Erythroblast (primary cell): ENCODE results near the gene ADD3.

ENCODE experiments used
- DNase-seq, 2 experiments: peaks; one replicate each; lab custom pipeline; 2025; lab: John Stamatoyannopoulos, UW
- GATA1 ChIP-seq: IDR thresholded peaks from 2 replicates; pipeline ENCODE4 v1.6.1; 2011; ENCODE audit warnings: low read depth, mild to moderate bottlenecking, control low read depth, low read length, moderate library complexity
- POLR2A ChIP-seq: IDR thresholded peaks from 2 replicates; pipeline ENCODE4 v1.6.1; 2011; ENCODE audit warnings: mild to moderate bottlenecking, low read length

The ADD3 gene

GRCh38 chr10:110017052-110017451, 9.3 kb downstream of the ADD3 start:
- no peak for DNase-seq
- TF ChIP-seq POLR2A (no peak), GATA1 (no peak)

GRCh38 chr10:110017907-110018306, 10.1 kb downstream of the ADD3 start:
- no peak for TF ChIP-seq GATA1
- TF ChIP-seq POLR2A: no peak

GRCh38 chr10:110020265-110020664, 12.5 kb downstream of the ADD3 start:
- no peak for DNase-seq
- TF ChIP-seq GATA1 (no peak), POLR2A (no peak)

More at GRCh38 chr10:110017907-110018306, 10.1 kb downstream of the ADD3 start:
- no peak for DNase-seq

GRCh38 chr10:110022716-110023504, 15.1 kb downstream of the ADD3 start:
- DNase-seq: no peak

GRCh38 chr10:110023785-110024465, 16.1 kb downstream of the ADD3 start:
- no peak for DNase-seq
- TF ChIP-seq GATA1 (no peak), POLR2A (no peak)

More at GRCh38 chr10:110022716-110023504, 15.1 kb downstream of the ADD3 start:
- no peak for TF ChIP-seq GATA1

- DNase-seq: no peak
- TF ChIP-seq POLR2A (no peak), GATA1 (no peak)
Observed at GRCh38 chr10:110029450-110029849, 21.7 kb downstream of the ADD3 start.

DNA sequence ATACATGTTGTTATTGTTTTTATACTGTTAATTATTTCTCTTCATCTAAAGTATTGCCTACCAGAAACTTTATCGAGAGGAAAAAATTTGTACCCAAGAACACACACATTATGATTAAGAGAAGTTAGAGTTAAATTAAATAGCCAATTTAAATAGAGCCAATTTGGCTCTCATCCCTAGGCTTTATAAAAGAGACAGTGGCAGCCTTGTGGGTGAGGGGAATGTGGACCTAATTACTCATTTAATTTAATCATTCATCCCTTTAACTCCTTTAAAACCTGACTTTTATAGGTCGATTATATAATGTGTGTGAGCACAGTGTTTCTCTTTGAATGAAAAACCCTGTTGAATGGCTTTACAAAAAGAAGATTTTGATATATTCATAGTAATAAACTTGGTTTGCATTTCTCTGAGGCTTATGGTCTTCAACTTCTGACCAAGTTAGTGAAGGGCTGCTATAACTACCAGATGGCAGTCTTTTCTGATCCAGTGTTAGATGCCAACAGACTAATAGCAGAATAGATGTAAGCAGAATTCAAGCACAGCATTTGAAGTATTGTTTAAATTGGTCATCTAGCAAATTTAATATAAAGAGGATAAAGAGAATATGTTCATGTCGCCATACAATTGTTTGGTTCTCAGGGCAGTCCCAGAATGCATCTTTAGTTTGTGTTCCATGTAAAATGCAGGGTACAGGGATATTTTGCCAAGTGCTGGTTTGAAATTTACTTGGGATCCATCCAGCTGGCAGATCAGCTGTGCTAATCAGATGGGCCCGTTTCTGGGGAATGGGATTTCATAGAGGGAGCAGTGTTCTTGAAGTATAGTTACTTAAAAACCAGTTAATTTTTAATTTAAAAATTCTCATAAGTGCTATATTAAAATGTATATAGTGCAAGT, 25.3 kb downstream of the ADD3 start:
- no peak for TF ChIP-seq POLR2A
- no peak for TF ChIP-seq GATA1
- no peak for DNase-seq

DNA sequence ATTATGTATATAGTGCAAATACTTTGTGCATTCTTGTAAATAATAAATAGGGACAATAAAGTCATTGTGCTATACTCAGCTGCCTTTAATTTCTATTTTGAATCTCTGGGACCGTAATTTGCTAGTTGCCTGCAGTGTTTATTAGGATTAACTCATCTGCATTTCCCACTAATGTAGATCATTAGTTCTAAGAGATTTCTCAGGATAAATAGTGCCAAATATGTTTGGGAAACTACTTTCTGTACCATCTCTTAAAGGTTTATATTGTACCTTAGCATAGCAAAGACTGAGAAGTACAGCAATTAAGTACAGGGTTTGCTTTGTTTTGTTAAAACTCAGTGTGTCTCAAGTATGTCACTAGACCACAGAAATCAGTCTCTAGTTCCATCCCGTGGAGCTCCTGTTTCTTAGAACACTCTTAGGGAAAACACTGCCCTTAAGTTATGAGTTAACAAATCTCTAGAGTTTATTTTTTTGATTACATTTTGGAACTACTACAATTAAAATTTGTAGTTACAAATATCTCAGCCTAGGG, 26.0 kb downstream of the ADD3 start:
- no peak for DNase-seq
- TF ChIP-seq GATA1 (no peak), POLR2A (no peak)

DNA sequence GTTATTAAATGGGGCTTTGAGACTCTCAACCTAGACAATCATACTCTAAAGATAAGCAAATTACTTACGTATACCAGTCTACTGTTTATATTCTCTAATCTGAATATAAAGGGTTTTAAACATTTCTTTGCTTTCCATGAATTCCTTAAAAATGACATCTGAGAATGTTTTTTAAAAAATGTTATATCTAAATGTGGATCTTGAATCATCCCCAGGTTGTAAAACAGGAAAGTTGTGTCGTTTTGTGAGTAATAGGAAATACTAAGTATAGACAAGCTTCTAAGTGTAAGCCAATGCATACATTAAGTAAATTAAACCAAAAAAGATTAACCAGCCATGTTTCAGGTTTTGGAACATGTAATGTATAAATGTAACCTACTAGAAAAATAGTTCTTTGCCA, 26.8 kb downstream of the ADD3 start:
- TF ChIP-seq GATA1 (no peak), POLR2A (no peak)

GRCh38 chr10:110035070-110035921, 27.5 kb downstream of the ADD3 start:
- no peak for TF ChIP-seq POLR2A
- no peak for TF ChIP-seq GATA1
- peak in 1 of 2 experiments; percentile 9 for DNase-seq

More for the DNA sequence above, 26.8 kb downstream of the ADD3 start:
- no peak for DNase-seq

DNA sequence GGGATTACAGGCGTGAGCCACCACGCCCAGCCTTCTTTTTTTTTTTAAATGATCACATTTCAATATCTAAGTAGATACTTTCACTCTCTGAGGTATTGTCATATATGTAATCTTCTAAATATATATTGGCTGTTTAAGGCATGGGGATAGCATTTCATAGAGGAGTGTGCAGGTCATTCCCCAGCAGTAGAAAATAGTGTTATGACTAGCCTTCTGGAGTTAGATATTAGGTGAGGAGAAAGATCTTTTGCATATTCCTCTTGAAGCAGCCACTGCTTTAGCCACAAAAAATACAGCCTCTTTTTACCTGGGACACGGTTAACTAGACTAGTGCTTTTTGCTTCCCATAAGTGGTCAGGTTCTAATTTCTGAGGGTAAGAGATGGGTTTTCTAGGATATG, 28.9 kb downstream of the ADD3 start:
- TF ChIP-seq GATA1: no peak
- no peak for TF ChIP-seq POLR2A
- DNase-seq: no peak

DNA sequence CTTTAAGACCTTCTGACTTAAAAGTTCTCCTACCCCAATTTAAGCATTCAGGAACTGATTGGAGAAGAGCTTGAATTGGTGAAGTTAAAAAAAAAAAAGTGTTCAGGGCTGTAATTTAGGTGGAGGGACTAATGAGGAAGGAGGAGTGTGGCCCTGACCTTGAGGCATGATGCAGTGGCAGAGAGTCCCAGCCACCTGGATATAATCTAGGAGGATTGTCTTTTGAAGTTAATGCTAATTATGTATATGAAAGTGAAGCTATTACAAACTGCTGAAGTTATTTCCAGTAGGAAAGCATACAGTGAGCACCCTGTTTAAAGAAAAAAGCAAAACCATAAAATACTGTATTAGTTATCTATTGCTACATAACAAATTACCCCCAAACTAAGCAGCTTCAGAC, 31.5 kb downstream of the ADD3 start:
- TF ChIP-seq GATA1 (no peak), POLR2A (no peak)
- DNase-seq: no peak
